ENCODE results near the gene FILIP1. TPM values are rescaled to one million over a fixed set of nuclear protein-coding genes. Genes with fewer than 3 reads are reported as not detected.

The FILIP1 gene
- total and polyA plus RNA-seq, 10 of the 15 experiments (the other 5 are each of a cell fraction or from before 2014, with no cell fraction given), result 0.23 to 2.0 (median 0.44) TPM

- TF ChIP-seq CEBPZ (IDR thresholded peaks at IDR 0.05; ENCODE audit: low read depth, low read length) (no peak), POLR2AphosphoS2 (IDR thresholded peaks at IDR 0.05; ENCODE audit: low read depth, low read length) (no peak)
These were observed 107.4 kb downstream of the FILIP1 start (continued) for GRCh38 chr6:75386050-75386770.

GRCh38 chr6:75384116-75384515 lies 109.5 kb downstream of the FILIP1 start:
- no peak for TF ChIP-seq CBX3 (IDR thresholded peaks at IDR 0.05; ENCODE audit: borderline replicate concordance, low read depth)
- TF ChIP-seq MTA3 (IDR thresholded peaks at IDR 0.05; ENCODE audit: borderline replicate concordance, low read length), result no peak
- TF ChIP-seq SMAD1 (IDR thresholded peaks at IDR 0.05; ENCODE audit: low read depth, partially characterized antibody), result no peak
- no peak for TF ChIP-seq SUPT20H (IDR thresholded peaks at IDR 0.05; ENCODE audit: borderline replicate concordance, control insufficient read depth, low read depth, low read length)
- TF ChIP-seq HSF1 (IDR thresholded peaks at IDR 0.05; ENCODE audit: low read depth, low read length), result no peak
- TF ChIP-seq ZNF24 (IDR thresholded peaks at IDR 0.05), result no peak
- no peak for TF ChIP-seq CBX5 (IDR thresholded peaks at IDR 0.05; ENCODE audit: low read depth)
- Histone ChIP-seq H3K4me1 (ENCODE audit: control insufficient read depth, insufficient read depth, low read length) (no peaks in the 10 kb centered on the region), H3K27ac (ENCODE audit: control insufficient read depth, insufficient read depth) (no peak overlapping the region), H3K4me3 (no peak overlapping the region), H2AFZ (ENCODE audit: control insufficient read depth, low read depth, low read length) (no peak overlapping the region), H3K9me3 (replicated peaks; ENCODE audit: control insufficient read depth, insufficient read depth, low read length) (no peaks in the 10 kb centered on the region), H3K27me3 (replicated peaks in 1 of 2; ENCODE audit: control insufficient read depth in 2 of 2, insufficient read depth in 2 of 2, low read length in 1 of 2) (no peaks in the 10 kb centered on the region), H3K36me3 (ENCODE audit: control insufficient read depth in 2 of 2, insufficient read depth in 2 of 2, low read length in 1 of 2) (no peaks in the 10 kb centered on the region), H3K4me2 (ENCODE audit: control insufficient read depth, insufficient read depth) (no peak overlapping the region), H3K79me2 (ENCODE audit: control insufficient read depth, insufficient read depth, low read length) (no peaks in the 10 kb centered on the region), H4K20me1 (ENCODE audit: control insufficient read depth, insufficient read depth) (no peaks in the 10 kb centered on the region), H3K9ac (ENCODE audit: control insufficient read depth, insufficient read depth, low read length) (no peak overlapping the region)
- DNase-seq (ENCODE audit: low read depth, low spot score) (no peak), FAIRE-seq (no peak), ATAC-seq (no peak)
- BruUV-seq (replicated peaks), result no TSS peak
- intact Hi-C loops (cut with micrococcal nuclease; ENCODE audit: unreplicated experiment), result no loop called here
- ChIA-PET CTCF (interaction anchor here (0.6 to 1.0 kb wide), 3 partner anchors 144 to 1570 kb away, joined by 3 to 4 read pairs (median 3); no protein-coding TSS in a partner anchor), POLR2A (interaction anchor here (0.6 kb wide), 3 partner anchors 27 to 821 kb away, joined by 3 to 4 read pairs (median 3); no protein-coding TSS in a partner anchor), RAD21 (ENCODE audit: unreplicated experiment) (interaction anchor here (0.8 to 1.0 kb wide), 2 partner anchors 7 to 94 kb away, joined by 3 to 5 read pairs; no protein-coding TSS in a partner anchor), SMC1A (ENCODE audit: uncharacterized antibody, unreplicated experiment) (interaction anchor here (0.8 to 1.7 kb wide), 3 partner anchors 15 to 106 kb away, joined by 3 to 5 read pairs (median 4); no protein-coding TSS in a partner anchor)
- in situ Hi-C loops (cut with MboI), result no loop called here

All from GM12878 (cell line).